Stimulated activated CD8-positive, alpha-beta memory T cell treated with anti-CD3 and anti-CD28 coated beads, Interleukin-15, amount 100 ng/mL, for 4 hours (primary cell): ENCODE results near the gene SENP6.
"Not testable (repeated sequence)": the region's sequence is repeated elsewhere in the genome, so short reads cannot be mapped to it uniquely, and the experiment has no call there.

ENCODE experiments used
- DNase-seq, 2 donors: peaks; one replicate each; pipeline ENCODE4 v3.0.0-alpha.2; 2020; ENCODE audit warnings: low read depth in 2 of 2

The SENP6 gene

DNA sequence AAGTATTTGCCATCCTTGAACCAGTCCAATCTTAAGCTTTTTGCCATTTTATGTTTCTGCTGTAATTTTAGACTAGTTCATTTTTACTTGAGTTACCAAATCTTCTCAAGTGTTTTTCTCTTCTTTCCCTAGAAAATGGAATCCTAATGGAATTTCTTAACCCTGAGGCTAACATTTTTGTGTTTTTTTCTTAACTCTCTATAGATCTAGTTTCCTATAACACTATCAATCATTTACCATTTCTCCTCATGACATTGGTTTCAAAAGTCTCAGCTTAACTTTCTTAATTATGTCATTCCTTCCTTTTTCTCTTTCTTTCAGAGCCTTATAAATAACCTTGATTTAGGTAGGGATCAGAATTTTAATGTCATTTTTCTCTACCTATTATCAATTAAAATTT is 54.8 kb downstream of the SENP6 start:
- DNase-seq = no peak

DNA sequence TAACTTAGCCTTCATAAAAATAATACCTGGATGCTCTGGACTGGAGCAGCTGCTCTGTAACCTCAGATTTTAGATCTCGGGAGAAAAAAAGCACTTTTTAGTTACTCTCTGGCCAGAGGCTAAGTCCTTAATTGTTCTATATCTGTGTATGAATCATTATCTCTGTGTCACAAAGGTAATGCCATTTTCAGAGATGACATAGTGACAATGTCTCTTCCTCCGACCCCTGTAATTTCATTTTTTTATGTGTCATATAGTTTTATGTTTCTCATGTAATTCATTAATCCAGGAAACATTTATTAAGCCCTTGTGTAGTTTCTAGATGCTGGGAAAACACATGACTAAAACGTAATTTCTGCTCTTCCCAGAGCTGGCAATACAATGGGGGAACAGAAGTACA is 55.6 kb downstream of the SENP6 start:
- no peak for DNase-seq

DNA sequence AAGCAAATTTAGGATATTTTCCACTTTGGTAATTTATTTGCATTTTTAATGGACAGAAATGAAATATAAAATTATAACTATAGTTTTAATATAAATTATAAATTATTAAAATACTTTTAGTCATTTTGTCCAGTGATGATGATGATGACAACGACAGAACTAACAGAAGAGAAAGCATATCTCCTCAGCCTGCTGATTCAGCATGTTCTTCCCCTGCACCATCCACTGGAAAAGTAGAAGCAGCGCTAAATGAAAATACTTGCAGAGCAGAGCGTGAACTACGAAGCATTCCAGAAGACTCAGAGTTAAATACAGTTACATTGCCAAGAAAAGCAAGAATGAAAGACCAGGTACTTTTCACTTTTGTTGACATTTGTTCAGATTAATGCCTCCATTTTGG is 64.9 kb downstream of the SENP6 start:
- DNase-seq = no peak

GRCh38 chr6:75673884-75674283 is 72.2 kb downstream of the SENP6 start:
- no peak for DNase-seq

DNA sequence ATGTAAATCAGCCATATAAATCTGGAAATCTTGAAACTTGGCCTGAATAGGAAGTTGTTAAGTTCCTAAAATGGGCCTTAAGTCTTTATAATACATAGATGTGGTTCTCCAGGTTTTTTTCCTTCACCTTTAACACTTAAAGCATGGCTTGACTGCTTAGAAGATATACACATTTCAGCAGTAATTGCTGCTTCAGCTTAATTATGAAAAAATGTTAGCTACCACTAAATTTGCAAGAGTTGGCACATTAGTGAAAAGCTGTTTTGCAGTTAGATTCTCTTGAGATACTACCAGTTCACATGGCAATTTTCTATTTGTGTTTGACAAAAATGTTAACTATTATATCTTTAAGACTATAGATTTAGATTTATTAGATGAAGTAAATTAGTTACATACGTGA is 74.7 kb downstream of the SENP6 start:
- DNase-seq = no peak

DNA sequence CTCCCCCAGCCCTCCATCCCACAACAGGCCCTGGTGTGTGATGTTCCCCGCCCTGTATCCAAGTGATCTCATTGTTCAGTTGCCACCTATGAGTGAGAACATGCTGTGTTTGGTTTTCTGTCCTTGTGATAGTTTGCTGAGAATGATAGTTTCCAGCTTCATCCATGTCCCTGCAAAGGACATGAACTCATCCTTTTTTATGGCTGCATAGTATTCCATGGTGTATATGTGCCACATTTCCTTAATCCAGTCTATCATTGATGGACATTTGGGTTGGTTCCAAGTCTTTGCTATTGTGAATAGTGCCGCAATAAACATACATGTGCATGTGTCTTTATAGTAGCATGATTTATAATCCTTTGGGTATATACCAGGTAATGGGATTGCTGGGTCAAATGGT is 80.9 kb downstream of the SENP6 start:
- not testable (repeated sequence) for DNase-seq

DNA sequence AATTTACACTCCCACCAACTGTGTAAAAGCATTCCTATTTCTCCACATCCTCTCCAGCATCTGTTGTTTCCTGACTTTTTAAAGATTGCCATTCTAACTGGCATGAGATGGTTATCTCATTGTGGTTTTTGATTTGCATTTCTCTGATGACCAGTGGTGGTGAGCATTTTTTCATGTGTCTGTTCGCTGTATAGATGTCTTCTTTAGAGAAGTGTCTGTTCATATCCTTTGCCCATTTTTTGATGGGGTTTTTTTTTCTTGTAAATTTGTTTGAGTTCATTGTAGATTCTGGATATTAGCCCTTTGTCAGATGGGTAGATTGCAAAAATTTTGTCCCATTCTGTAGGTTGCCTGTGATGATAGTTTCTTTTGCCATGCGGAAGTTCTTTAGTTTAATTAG is 81.3 kb downstream of the SENP6 start:
- not testable (repeated sequence) for DNase-seq

GRCh38 chr6:75687535-75687934 is 85.9 kb downstream of the SENP6 start:
- DNase-seq = not testable (repeated sequence)

- not testable (repeated sequence) for DNase-seq
Observed at GRCh38 chr6:75687937-75688336, 86.3 kb downstream of the SENP6 start.

- DNase-seq = no peak
Observed at GRCh38 chr6:75689576-75689975, 87.9 kb downstream of the SENP6 start.

DNA sequence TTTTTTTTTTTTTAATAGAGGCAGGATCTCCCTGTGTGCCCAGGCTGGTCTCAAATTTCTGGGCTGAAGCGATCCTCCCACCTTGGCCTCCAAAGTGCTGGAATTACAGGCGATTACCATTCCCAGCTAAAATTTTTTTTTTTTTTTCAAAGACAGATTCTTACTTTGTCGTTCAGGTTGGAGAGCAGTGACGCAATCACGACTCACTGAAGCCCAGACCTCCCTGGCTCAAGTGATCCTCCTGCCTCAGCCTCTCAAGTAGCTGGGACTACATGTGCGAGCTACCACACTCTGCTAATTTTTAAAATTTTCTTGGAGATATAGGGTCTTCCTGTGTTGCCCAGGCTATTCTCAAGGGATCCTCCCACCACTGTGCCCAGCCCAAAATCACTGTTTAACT is 89.3 kb downstream of the SENP6 start:
- DNase-seq = no peak

DNA sequence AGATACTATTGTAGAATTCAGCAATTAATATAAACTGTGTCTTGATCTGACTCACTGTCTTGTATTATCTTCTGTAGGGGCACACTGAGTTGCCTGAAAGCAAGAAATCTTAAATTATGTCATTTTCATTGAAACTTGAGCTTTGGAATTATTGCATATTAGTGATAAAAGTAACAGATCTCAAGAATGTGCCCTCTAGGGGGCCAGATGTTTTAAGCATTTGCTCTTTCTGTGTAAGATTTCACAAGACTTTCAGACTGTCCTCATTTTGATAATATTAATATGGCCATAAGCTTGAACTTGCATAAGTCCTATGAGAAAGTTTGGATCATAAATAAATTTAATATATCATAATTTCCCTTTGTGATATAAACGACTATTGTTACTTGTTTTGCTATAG is 91.9 kb downstream of the SENP6 start:
- DNase-seq = no peak

GRCh38 chr6:75694406-75694805 is 92.7 kb downstream of the SENP6 start:
- no peak for DNase-seq

DNA sequence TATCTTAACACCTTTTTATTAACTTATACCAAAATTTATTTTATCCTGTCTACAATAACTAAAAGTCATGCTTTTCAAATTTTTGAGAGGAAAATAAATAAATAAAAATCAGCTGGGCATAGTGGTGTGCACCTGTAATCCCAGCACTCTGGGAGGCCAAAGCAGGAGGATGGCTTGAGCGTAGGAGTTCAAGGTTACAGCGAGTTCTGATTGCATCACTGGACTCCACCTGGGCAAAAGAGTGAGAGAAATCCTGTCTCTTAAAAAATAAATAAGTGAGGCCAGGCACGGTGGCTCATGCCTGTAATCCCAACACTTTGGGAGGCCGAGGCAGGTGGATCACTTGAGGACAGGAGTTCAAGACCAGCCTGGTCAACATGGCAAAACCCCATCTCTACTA is 106.7 kb downstream of the SENP6 start:
- DNase-seq = not testable (repeated sequence)

DNA sequence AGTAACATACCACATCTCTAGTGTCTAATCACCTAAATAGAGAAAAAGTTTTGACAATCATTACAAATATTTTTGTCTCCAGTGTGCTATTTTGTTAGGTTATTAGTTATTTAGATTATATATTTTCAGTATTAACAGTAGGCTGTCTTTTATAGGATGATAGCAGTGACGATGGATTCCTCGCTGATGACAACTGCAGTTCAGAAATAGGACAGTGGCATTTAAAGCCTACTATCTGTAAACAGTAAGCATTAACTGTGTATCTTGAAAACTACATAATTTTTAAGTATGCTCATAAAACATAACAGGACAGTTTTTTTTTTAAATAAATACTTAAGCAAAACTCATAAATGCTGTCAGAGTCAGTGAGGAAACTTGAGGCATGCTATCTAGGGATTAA is 109.5 kb downstream of the SENP6 start:
- no peak for DNase-seq

DNA sequence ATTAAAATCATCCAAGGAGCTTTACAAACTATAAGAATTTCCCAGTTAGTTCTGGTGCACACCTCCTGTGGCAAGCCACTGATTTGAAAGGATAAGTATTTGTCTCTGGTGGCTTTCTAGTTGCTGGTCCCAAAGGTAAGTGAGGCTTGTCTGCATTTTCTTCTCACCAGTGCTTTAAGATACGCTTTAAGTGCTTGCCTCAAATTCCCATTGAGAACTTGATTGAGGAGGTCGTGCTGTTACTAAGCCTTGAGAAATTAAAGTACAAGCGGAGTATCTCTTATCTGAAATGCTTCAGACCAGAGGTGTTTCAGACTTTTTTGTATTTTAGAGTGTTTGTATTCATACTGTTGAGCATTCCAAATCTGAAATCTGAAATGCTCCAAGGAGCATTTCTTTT is 117.5 kb downstream of the SENP6 start:
- no peak for DNase-seq

- DNase-seq = no peak
Observed at GRCh38 chr6:75723382-75723781, 121.7 kb downstream of the SENP6 start.

DNA sequence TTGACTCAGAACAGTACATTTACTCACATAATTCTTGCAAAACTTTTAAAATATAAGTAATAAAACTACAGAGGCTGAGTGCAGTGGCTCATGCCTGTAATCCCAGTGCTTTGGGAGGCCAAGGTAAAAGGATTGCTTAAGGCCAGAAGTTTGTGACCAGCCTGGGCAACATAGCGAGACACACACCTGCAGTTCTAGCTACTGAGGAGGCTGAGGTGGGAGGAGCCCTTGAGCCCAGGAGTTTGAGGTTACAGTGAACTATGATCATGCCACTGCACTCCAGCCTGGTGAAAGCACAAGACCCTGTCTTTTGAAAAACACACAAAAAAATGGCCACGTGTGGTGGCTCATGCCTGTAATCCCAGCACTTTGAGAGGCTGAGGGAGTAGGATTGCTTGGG is 125.5 kb downstream of the SENP6 start:
- DNase-seq = no peak

- DNase-seq = not testable (repeated sequence)
Observed at GRCh38 chr6:75731029-75731428, 129.3 kb downstream of the SENP6 start.

DNA sequence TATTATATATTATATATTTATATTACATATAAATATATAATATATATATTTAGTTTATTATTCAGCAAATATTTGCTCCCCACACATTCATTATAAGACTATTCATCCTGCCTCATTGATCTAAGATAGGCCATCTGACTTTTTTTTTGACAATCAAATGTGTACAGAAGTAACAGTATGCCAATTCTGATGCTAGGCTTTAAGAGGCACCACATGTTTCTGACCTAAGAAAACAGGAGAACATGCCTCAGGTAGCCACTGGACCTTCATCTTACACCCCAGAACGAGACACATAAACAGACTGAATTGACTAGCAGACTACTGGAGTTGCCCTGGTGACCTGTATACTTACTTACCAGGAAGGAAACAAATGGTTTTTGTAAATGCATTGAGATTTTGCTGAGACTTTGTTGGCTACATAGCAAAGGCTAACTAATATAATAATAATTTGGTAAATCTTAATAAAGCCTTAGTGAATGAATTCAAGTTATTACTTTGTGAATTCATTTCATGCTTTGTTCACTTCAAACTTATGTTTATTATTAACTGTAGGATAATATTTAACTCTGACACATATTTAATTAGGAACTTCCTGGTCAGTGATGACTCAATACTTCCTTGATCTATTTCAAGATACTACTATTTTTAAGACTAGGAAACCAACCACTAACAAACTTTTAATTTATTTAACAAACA is 134.0 kb downstream of the SENP6 start:
- DNase-seq = no peak

- DNase-seq = no peak
Observed at GRCh38 chr6:75743971-75744370, 142.3 kb downstream of the SENP6 start.

DNA sequence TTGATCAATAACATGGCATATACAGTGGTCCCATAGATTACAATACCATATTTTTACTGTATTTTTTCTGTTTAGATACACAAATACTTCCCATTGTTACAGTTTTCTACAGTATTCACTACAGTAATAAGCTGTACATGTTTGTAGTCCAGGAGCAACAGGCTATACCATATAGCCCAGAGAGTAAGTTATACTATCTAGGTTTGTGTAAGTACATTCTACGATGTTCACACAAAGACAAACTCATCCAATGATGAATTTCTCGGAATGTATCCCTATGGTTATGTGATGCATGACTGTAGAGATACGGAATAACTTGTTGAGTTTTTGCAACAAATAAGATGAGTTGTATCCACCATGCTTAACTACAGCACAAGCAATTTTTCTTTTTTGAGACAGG is 143.7 kb downstream of the SENP6 start:
- DNase-seq = no peak

DNA sequence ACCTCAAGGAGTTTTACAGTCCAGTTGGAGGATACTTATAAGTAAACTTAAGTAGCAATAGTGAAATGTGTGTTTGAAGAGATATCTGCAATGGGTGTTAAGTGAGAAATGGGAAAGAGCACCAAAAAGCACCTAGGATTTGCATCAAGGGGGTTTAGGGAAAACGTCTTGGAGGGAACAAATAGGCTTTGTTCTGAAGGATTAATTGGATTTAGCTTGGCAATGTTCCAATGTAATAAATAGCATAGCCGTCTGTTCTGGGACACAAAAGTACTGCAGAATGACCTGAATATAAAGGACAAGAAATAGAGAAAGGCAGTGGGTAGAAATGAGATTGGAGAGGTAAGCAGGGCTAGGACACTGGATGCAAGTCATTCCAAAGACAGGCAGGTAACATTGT is 144.5 kb downstream of the SENP6 start:
- DNase-seq = no peak
